NB4 (cell line): ENCODE data around the gene RHEX.
A peak's percentile ranks its signal among the peaks of the same experiment; 100 is the strongest.

Source experiments
- DNase-seq: peaks from one replicate; pipeline ENCODE4 v3.0.0; 2010; ENCODE audit warnings: low read depth
- H3K4me3 ChIP-seq: one replicate; pipeline ENCODE4 v1.5.1; 2011; ENCODE audit warnings: mild to moderate bottlenecking, low read depth, low read length, moderate library complexity
- CTCF ChIP-seq: IDR thresholded peaks from one replicate; pipeline ENCODE4 v1.5.1; 2012; ENCODE audit warnings: low read depth, low read length
- MAX ChIP-seq: IDR thresholded peaks from 2 replicates; pipeline ENCODE4 v1.6.1; 2011; ENCODE audit warnings: low read depth, low read length
- MYC ChIP-seq: IDR thresholded peaks from 2 replicates; pipeline ENCODE4 v1.6.1; 2011; ENCODE audit warnings: low read depth, low read length
- POLR2A ChIP-seq: IDR thresholded peaks from 2 replicates; pipeline ENCODE4 v1.6.1; 2011; ENCODE audit warnings: mild to moderate bottlenecking; ENCODE audit not compliant: insufficient read length; ENCODE audit errors: extremely low read depth

The RHEX gene

GRCh38 chr1:206035027-206035426 lies 17.9 kb upstream of the RHEX start:
- no peak overlapping the region for H3K4me3 ChIP-seq
- TF ChIP-seq POLR2A, result no peak
- TF ChIP-seq CTCF, result no peak
- TF ChIP-seq MAX, result no peak
- no peak for TF ChIP-seq MYC
- no peak for DNase-seq

GRCh38 chr1:206036663-206037455 lies 16.1 kb upstream of the RHEX start:
- no peak for DNase-seq
- TF ChIP-seq MAX (peak; percentile 47; the same call in 1 of the 2 replicates), POLR2A (no peak), CTCF (no peak)
- no peak overlapping the region for H3K4me3 ChIP-seq

- TF ChIP-seq CTCF (no peak), MYC (no peak), MAX (no peak), POLR2A (no peak)
- H3K4me3 ChIP-seq, result no peak overlapping the region
- DNase-seq, result no peak
These were observed 15.4 kb upstream of the RHEX start for GRCh38 chr1:206037581-206037980.

- DNase-seq, result no peak
- TF ChIP-seq CTCF (no peak), POLR2A (no peak), MAX (no peak), MYC (no peak)
These were observed 13.7 kb upstream of the RHEX start for GRCh38 chr1:206039046-206039973.

GRCh38 chr1:206040328-206040727 lies 12.6 kb upstream of the RHEX start:
- H3K4me3 ChIP-seq, result no peak overlapping the region
- no peak for DNase-seq
- TF ChIP-seq POLR2A (no peak), MYC (no peak), CTCF (no peak), MAX (no peak)

More at GRCh38 chr1:206039046-206039973, 13.7 kb upstream of the RHEX start:
- no peak overlapping the region for H3K4me3 ChIP-seq
